Karpas-422 (cell line): ENCODE measurements around the gene CMTM5. TPM values are rescaled to one million over a fixed set of nuclear protein-coding genes. Genes with fewer than 3 reads are reported as not detected.

Experiments
- DNase-seq: peaks from one replicate; pipeline ENCODE4 v3.0.0-alpha.2; 2015
- H2AFZ ChIP-seq: fragments of 200-600 bp; sonication (generic); 2 replicates; pipeline ENCODE4 v1.6.1; 2014; ENCODE audit warnings: antibody characterized with exemption, low read length, mixed read lengths
- H3K27ac ChIP-seq: fragments of 200-600 bp; sonication (generic); 2 replicates; pipeline ENCODE4 v1.5.1; 2014; ENCODE audit warnings: mild to moderate bottlenecking, low read length, moderate library complexity
- H3K27me3 ChIP-seq: fragments of 200-600 bp; sonication (generic); 2 replicates; pipeline ENCODE4 v1.6.1; 2014; ENCODE audit warnings: low read length, mixed read lengths
- H3K36me3 ChIP-seq: fragments of 200-600 bp; sonication (generic); 2 replicates; pipeline ENCODE4 v1.6.1; 2014; ENCODE audit warnings: low read length, mixed read lengths; ENCODE audit not compliant: insufficient read depth
- H3K4me1 ChIP-seq: fragments of 200-600 bp; sonication (generic); 2 replicates; pipeline ENCODE4 v1.6.1; 2014; ENCODE audit warnings: mild to moderate bottlenecking, low read length, mixed read lengths
- H3K4me2 ChIP-seq: fragments of 200-600 bp; sonication (generic); 2 replicates; pipeline ENCODE4 v1.6.1; 2014; ENCODE audit warnings: low read length, low read depth, mild to moderate bottlenecking; ENCODE audit not compliant: poor library complexity, severe bottlenecking
- H3K4me3 ChIP-seq: fragments of 200-600 bp; sonication (generic); 2 replicates; pipeline ENCODE4 v1.5.1; 2014; ENCODE audit warnings: mild to moderate bottlenecking, antibody characterized with exemption, low read length, mixed read lengths
- H3K79me2 ChIP-seq: fragments of 200-600 bp; sonication (generic); 2 replicates; pipeline ENCODE4 v1.6.1; 2014; ENCODE audit warnings: mild to moderate bottlenecking, low read length, mixed read lengths
- H3K9ac ChIP-seq: fragments of 200-600 bp; sonication (generic); 2 replicates; pipeline ENCODE4 v1.6.0; 2014; ENCODE audit warnings: low read length
- H3K9me2 ChIP-seq: fragments of 200-600 bp; sonication (generic), shearing (Covaris generic); replicated peaks from 2 replicates; pipeline ENCODE4 v1.6.0; 2014; ENCODE audit warnings: mild to moderate bottlenecking, low read length, moderate library complexity; ENCODE audit not compliant: insufficient read depth
- H3K9me3 ChIP-seq: fragments of 300-700, 200-600 bp; sonication (generic); 2 replicates; pipeline ENCODE4 v1.6.1; 2014; ENCODE audit warnings: low read length, mixed read lengths
- H4K20me1 ChIP-seq: fragments of 200-600 bp; sonication (generic); 2 replicates; pipeline ENCODE4 v1.6.1; 2014; ENCODE audit warnings: mild to moderate bottlenecking, antibody characterized with exemption, low read length, low read depth; ENCODE audit not compliant: insufficient read depth
- total RNA-seq: library from RNA; depleted of rRNA; stranded (reverse); fragments of >200 nt; shearing (Covaris generic); gene quantifications from 2 replicates; pipeline ENCODE4 v1.2.3, GENCODE V29; 2014; ENCODE audit warnings: low replicate concordance

CMTM5 gene
- total RNA-seq, 1 experiment from 2014 or later, result not detected

DNA sequence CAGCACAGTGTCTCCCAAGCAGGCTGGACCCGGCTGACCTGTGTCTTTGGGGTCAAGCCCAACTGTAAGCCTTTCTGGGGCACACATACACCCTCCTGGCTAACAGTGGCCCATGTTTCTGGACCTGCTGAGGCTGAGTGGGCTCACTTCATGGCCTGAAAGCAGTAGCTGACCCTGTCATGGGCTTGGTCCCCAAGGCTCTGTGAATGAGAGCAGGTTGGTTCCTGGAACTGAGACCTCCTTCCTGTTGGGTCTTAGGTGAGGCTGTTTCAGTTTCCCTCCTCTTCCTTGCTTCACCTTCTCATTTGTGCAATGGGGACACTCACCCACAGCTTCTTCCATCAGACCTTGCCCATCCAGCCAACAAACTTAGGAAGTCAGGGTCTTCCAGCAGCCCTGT lies 5.0 kb upstream of the CMTM5 start:
- H3K36me3 ChIP-seq, result no peaks in the 10 kb centered on the region
- no peak overlapping the region for H2AFZ ChIP-seq
- no peak overlapping the region for H3K4me3 ChIP-seq
- no peak overlapping the region for H3K27ac ChIP-seq
- no peaks in the 10 kb centered on the region; the same call in 1 of the 2 replicates for H4K20me1 ChIP-seq
- no peak for DNase-seq
- H3K9me3 ChIP-seq, result no peaks in the 10 kb centered on the region
- no peaks in the 10 kb centered on the region for H3K79me2 ChIP-seq
- no peaks in the 10 kb centered on the region for H3K4me1 ChIP-seq
- H3K27me3 ChIP-seq, result no peaks in the 10 kb centered on the region
- H3K4me2 ChIP-seq, result no peak overlapping the region
- H3K9me2 ChIP-seq, result no peaks in the 10 kb centered on the region
- no peak overlapping the region for H3K9ac ChIP-seq

DNA sequence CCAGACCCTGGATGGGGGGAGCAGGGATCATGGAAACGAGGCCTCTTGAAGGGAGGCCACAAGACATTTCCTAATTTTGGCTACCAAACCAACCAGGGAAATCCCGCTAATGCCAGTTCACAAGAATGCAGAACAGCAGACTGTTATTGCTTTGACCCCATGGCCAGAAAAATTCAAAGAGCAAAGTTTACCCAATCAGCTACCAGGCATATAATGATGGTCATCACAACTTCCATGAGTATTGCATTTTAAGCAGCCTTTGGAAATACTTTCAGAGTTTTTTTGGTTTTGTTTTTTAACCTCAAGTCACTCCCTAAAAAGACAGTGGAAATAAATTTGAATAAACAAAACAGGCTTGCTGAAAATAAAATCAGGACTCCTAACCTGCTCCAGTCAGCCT lies 4.3 kb upstream of the CMTM5 start, which contains the start of gene IL25:
Gene IL25, plus strand, starts transcription at position 301 of the 400 bp plus-strand sequence.
- Histone ChIP-seq H3K36me3 (no peaks in the 10 kb centered on the region), H3K27me3 (no peaks in the 10 kb centered on the region), H3K9me2 (no peaks in the 10 kb centered on the region), H3K79me2 (no peaks in the 10 kb centered on the region), H3K4me3 (no peak within 1 kb of the TSS), H2AFZ (no peak within 1 kb of the TSS), H3K9ac (no peak within 1 kb of the TSS), H3K4me2 (no peak within 1 kb of the TSS), H3K27ac (no peak within 1 kb of the TSS), H3K9me3 (no peaks in the 10 kb centered on the region), H3K4me1 (no peaks in the 10 kb centered on the region), H4K20me1 (no peaks in the 10 kb centered on the region; the same call in 1 of the 2 replicates)
- DNase-seq, result no peak

- Histone ChIP-seq H3K36me3 (no peaks in the 10 kb centered on the region), H3K27me3 (no peaks in the 10 kb centered on the region), H4K20me1 (no peaks in the 10 kb centered on the region; the same call in 1 of the 2 replicates), H3K4me3 (no peak overlapping the region), H3K9me2 (no peaks in the 10 kb centered on the region), H3K79me2 (no peaks in the 10 kb centered on the region), H2AFZ (no peak overlapping the region), H3K4me2 (no peak overlapping the region), H3K9ac (no peak overlapping the region), H3K9me3 (no peaks in the 10 kb centered on the region), H3K4me1 (no peaks in the 10 kb centered on the region), H3K27ac (no peak overlapping the region)
- DNase-seq, result no peak
Observed at GRCh38 chr14:23373041-23373440, 3.8 kb upstream of the CMTM5 start.

GRCh38 chr14:23375527-23376251 lies 1.2 kb upstream of the CMTM5 start:
- H4K20me1 ChIP-seq, result no peaks in the 10 kb centered on the region; the same call in 1 of the 2 replicates
- DNase-seq, result no peak
- no peak overlapping the region for H3K4me2 ChIP-seq
- H3K27me3 ChIP-seq, result no peaks in the 10 kb centered on the region
- no peak overlapping the region for H3K9ac ChIP-seq
- no peaks in the 10 kb centered on the region for H3K4me1 ChIP-seq
- no peak overlapping the region for H3K27ac ChIP-seq
- H2AFZ ChIP-seq, result no peak overlapping the region
- H3K36me3 ChIP-seq, result no peaks in the 10 kb centered on the region
- no peaks in the 10 kb centered on the region for H3K9me3 ChIP-seq
- H3K4me3 ChIP-seq, result no peak overlapping the region
- no peaks in the 10 kb centered on the region for H3K9me2 ChIP-seq
- no peaks in the 10 kb centered on the region for H3K79me2 ChIP-seq

DNA sequence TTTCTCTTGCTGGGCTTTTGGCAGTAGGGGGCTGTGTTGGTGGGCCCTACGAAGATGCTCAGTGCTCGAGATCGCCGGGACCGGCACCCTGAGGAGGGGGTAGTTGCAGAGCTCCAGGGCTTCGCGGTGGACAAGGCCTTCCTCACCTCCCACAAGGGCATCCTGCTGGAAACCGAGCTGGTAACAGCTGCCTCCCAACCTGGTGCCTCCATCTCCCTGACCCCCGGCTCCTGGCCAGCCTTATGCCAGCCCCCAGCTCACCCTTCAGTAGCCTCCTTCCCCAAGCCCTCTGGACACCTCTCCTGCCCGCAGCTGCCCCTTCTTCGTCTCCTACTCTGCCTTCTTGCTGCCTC lies 328 bp downstream of the CMTM5 start:
- Histone ChIP-seq H3K9me3 (no peaks in the 10 kb centered on the region), H3K27me3 (no peaks in the 10 kb centered on the region), H3K4me2 (no peak overlapping the region), H4K20me1 (no peaks in the 10 kb centered on the region; the same call in 1 of the 2 replicates), H3K4me3 (no peak overlapping the region), H3K27ac (no peak overlapping the region), H3K9me2 (no peaks in the 10 kb centered on the region), H3K9ac (no peak overlapping the region), H3K36me3 (no peaks in the 10 kb centered on the region), H3K79me2 (no peaks in the 10 kb centered on the region), H3K4me1 (no peaks in the 10 kb centered on the region), H2AFZ (no peak overlapping the region)
- DNase-seq, result no peak

DNA sequence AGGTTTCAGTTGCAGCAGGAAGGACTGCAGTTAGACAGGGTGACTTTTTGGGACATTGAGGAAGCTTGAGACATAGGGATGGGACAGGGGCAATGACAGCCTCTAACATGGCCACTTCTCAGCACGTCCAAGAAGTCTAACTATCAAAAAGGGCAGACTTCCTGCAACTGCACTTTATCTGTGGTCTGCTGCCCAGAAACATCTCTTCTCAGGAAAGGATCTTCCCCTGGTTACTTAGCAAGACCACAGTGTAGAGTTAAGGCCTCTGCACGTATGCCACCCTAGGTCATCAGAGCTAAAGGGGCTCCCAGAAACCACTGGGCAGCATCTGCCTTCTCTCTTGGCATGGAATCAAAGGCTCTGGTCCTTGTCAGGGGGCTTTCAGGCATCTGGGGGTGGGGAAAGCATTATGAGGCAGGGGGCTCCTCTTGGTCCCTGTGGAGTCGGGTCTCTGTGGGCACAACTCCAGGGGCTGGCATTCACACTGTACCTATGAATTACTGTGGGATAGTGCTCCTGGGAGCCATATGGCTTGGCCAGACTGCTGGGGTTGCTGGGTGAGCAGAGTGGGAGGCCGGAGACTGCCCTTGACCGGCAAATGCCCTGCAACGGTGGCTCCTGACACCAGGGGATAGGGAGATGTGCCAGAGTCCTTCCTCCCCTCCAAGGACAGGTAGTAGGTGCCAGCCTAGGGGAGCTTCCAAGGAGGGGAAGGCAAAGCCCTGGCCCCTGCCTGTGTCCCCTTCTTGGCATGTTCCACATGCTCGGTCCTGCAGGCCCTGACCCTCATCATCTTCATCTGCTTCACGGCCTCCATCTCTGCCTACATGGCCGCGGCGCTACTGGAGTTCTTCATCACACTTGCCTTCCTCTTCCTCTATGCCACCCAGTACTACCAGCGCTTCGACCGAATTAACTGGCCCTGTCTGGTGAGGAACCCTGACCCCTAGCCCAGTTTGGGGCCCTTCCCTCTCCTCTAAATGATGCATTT lies 1.0 kb downstream of the CMTM5 start:
- H3K4me3 ChIP-seq, result no peak overlapping the region
- DNase-seq, result no peak

GRCh38 chr14:23378612-23379220 lies 1.9 kb downstream of the CMTM5 start:
- H2AFZ ChIP-seq, result no peak overlapping the region
- no peak for DNase-seq
- no peaks in the 10 kb centered on the region for H3K79me2 ChIP-seq
- no peaks in the 10 kb centered on the region for H3K9me3 ChIP-seq
- no peak overlapping the region for H3K4me3 ChIP-seq
- H3K9me2 ChIP-seq, result no peaks in the 10 kb centered on the region
- no peaks in the 10 kb centered on the region; the same call in 1 of the 2 replicates for H4K20me1 ChIP-seq
- no peak overlapping the region for H3K27ac ChIP-seq
- no peaks in the 10 kb centered on the region for H3K27me3 ChIP-seq
- no peaks in the 10 kb centered on the region for H3K36me3 ChIP-seq
- H3K4me2 ChIP-seq, result no peak overlapping the region
- no peak overlapping the region for H3K9ac ChIP-seq
- H3K4me1 ChIP-seq, result no peaks in the 10 kb centered on the region

More for the DNA sequence above, 1.0 kb downstream of the CMTM5 start:
- H3K9me3 ChIP-seq, result no peaks in the 10 kb centered on the region
- H3K79me2 ChIP-seq, result no peaks in the 10 kb centered on the region
- H3K36me3 ChIP-seq, result no peaks in the 10 kb centered on the region
- no peaks in the 10 kb centered on the region for H3K9me2 ChIP-seq
- H3K4me1 ChIP-seq, result no peaks in the 10 kb centered on the region
- no peak overlapping the region for H2AFZ ChIP-seq
- H3K27me3 ChIP-seq, result no peaks in the 10 kb centered on the region
- no peak overlapping the region for H3K27ac ChIP-seq
- H4K20me1 ChIP-seq, result no peaks in the 10 kb centered on the region; the same call in 1 of the 2 replicates
- H3K9ac ChIP-seq, result no peak overlapping the region
- H3K4me2 ChIP-seq, result no peak overlapping the region
